ENCODE results near the gene SH2D1B. TPM values are rescaled to one million over a fixed set of nuclear protein-coding genes. Genes with fewer than 3 reads are reported as not detected.

SH2D1B gene
- total and polyA plus RNA-seq, 10 of the 15 experiments (the other 5 are each of a cell fraction or from before 2014, with no cell fraction given) = 0.18 TPM; not detected in 9

DNA sequence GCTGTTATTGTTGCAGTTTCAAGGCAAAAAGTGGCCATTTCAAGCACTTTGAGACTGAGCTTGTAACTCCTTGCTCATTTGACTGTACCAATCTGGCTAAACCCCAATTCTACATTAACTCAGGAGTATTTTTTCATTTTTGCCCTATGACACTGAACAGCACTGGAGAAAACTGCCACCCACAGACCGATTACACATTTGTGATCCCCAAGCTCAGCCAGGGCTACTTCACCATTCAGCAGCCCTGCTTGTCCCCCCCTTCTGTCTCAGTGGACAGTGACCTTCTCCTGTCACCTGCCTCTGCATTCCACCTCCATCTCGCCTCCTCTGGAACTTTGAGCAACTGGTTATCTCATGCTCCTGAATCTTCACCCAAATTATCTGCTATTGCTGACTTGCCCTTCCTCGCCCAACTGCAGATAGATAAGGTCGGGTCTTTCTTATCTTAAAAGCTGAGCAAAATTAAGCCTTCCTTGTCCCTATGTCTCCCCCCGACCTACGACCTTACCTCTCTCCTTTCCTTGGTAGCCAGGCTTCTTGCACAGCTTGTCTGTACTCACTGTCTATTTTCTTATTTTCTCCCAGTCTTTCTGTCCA is 60.6 kb downstream of the SH2D1B start (continued):
- TF ChIP-seq, protein P1, sequence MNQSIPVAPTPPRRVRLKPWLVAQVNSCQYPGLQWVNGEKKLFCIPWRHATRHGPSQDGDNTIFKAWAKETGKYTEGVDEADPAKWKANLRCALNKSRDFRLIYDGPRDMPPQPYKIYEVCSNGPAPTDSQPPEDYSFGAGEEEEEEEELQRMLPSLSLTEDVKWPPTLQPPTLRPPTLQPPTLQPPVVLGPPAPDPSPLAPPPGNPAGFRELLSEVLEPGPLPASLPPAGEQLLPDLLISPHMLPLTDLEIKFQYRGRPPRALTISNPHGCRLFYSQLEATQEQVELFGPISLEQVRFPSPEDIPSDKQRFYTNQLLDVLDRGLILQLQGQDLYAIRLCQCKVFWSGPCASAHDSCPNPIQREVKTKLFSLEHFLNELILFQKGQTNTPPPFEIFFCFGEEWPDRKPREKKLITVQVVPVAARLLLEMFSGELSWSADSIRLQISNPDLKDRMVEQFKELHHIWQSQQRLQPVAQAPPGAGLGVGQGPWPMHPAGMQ (IDR thresholded peaks at IDR 0.05; ENCODE audit: borderline replicate concordance) = no peak
- TF ChIP-seq, protein P2, sequence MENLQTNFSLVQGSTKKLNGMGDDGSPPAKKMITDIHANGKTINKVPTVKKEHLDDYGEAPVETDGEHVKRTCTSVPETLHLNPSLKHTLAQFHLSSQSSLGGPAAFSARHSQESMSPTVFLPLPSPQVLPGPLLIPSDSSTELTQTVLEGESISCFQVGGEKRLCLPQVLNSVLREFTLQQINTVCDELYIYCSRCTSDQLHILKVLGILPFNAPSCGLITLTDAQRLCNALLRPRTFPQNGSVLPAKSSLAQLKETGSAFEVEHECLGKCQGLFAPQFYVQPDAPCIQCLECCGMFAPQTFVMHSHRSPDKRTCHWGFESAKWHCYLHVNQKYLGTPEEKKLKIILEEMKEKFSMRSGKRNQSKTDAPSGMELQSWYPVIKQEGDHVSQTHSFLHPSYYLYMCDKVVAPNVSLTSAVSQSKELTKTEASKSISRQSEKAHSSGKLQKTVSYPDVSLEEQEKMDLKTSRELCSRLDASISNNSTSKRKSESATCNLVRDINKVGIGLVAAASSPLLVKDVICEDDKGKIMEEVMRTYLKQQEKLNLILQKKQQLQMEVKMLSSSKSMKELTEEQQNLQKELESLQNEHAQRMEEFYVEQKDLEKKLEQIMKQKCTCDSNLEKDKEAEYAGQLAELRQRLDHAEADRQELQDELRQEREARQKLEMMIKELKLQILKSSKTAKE (IDR thresholded peaks at IDR 0.05; ENCODE audit: low read depth, poor library complexity, severe bottlenecking) = no peak
- no peak for TF ChIP-seq FOXM1 (IDR thresholded peaks at IDR 0.05; ENCODE audit: low read depth, low read length)
- TF ChIP-seq JUND (IDR thresholded peaks at IDR 0.05; ENCODE audit: low read depth, low read length) = no peak
- TF ChIP-seq WRNIP1 (IDR thresholded peaks at IDR 0.05; ENCODE audit: borderline replicate concordance, low read depth, low read length) = no peak
- TF ChIP-seq, protein P3, sequence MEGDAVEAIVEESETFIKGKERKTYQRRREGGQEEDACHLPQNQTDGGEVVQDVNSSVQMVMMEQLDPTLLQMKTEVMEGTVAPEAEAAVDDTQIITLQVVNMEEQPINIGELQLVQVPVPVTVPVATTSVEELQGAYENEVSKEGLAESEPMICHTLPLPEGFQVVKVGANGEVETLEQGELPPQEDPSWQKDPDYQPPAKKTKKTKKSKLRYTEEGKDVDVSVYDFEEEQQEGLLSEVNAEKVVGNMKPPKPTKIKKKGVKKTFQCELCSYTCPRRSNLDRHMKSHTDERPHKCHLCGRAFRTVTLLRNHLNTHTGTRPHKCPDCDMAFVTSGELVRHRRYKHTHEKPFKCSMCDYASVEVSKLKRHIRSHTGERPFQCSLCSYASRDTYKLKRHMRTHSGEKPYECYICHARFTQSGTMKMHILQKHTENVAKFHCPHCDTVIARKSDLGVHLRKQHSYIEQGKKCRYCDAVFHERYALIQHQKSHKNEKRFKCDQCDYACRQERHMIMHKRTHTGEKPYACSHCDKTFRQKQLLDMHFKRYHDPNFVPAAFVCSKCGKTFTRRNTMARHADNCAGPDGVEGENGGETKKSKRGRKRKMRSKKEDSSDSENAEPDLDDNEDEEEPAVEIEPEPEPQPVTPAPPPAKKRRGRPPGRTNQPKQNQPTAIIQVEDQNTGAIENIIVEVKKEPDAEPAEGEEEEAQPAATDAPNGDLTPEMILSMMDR (IDR thresholded peaks at IDR 0.05 in 2 of 3, conservative IDR thresholded peaks at IDR 0.05 in 1 of 3; ENCODE audit: control insufficient read depth in 2 of 3, extremely low read depth in 1 of 3, insufficient read depth in 1 of 3, low read depth in 3 of 3, low read length in 3 of 3) = no peak
- TF ChIP-seq, protein P4, sequence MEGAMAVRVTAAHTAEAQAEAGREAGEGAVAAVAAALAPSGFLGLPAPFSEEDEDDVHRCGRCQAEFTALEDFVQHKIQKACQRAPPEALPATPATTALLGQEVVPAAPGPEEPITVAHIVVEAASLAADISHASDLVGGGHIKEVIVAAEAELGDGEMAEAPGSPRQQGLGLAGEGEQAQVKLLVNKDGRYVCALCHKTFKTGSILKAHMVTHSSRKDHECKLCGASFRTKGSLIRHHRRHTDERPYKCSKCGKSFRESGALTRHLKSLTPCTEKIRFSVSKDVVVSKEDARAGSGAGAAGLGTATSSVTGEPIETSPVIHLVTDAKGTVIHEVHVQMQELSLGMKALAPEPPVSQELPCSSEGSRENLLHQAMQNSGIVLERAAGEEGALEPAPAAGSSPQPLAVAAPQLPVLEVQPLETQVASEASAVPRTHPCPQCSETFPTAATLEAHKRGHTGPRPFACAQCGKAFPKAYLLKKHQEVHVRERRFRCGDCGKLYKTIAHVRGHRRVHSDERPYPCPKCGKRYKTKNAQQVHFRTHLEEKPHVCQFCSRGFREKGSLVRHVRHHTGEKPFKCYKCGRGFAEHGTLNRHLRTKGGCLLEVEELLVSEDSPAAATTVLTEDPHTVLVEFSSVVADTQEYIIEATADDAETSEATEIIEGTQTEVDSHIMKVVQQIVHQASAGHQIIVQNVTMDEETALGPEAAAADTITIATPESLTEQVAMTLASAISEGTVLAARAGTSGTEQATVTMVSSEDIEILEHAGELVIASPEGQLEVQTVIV (IDR thresholded peaks at IDR 0.05; ENCODE audit: borderline replicate concordance, partially characterized antibody) = no peak
- no peak for TF ChIP-seq CHD4 (IDR thresholded peaks at IDR 0.05)
- TF ChIP-seq MTA2 (IDR thresholded peaks at IDR 0.05; ENCODE audit: low read depth) = no peak
- no peak for TF ChIP-seq SMAD5 (IDR thresholded peaks at IDR 0.05; ENCODE audit: low read depth)
- TF ChIP-seq, protein P5, sequence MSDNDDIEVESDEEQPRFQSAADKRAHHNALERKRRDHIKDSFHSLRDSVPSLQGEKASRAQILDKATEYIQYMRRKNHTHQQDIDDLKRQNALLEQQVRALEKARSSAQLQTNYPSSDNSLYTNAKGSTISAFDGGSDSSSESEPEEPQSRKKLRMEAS (IDR thresholded peaks at IDR 0.05; ENCODE audit: low read depth, low read length) = no peak
- TF ChIP-seq POLR2AphosphoS2 (IDR thresholded peaks at IDR 0.05; ENCODE audit: low read depth, low read length) = no peak
